Stimulated activated CD4-positive, alpha-beta T cell treated with anti-CD3 and anti-CD28 coated beads, TNF-alpha, amount 100 ng/mL, for 24 hours (primary cell): Measurements from ENCODE around the gene PRKG1.

ENCODE experiments used
- DNase-seq, 3 experiments: peaks; one replicate each; pipeline ENCODE4 v3.0.0-alpha.2; 2020; ENCODE audit warnings: low read depth in 3 of 3

Gene PRKG1

DNA sequence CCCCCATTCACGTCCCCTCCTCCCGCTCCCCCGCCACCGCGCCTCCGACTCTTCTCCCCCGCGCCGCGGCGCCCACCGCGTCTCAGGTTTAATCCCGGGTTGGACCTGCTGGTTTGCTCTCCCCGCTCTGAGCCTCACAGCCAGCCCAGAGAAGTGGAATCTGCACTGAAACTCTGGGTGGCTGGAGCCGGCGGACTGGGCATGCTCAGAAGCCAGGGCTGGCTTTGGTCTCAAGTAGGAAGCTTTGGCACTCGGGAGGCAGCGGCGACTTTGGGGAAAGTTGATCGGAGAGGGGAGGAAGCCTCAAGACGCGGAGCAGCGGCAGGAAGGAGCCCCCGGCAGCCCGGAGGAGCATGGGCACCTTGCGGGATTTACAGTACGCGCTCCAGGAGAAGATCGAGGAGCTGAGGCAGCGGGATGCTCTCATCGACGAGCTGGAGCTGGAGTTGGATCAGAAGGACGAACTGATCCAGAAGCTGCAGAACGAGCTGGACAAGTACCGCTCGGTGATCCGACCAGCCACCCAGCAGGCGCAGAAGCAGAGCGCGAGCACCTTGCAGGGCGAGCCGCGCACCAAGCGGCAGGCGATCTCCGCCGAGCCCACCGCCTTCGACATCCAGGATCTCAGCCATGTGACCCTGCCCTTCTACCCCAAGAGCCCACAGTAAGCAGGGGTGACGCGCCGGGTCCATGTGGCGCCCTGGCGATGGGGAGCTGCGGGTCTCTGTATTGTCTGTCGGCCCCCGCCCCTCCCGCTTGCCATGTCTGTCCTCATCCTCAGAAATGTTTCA lies at the start of gene PRKG1:
Gene PRKG1 (plus strand): TSS at position 250 of the 791 bp plus-strand sequence.
- peak in 1 of 3 experiments; percentile 6 for DNase-seq

DNA sequence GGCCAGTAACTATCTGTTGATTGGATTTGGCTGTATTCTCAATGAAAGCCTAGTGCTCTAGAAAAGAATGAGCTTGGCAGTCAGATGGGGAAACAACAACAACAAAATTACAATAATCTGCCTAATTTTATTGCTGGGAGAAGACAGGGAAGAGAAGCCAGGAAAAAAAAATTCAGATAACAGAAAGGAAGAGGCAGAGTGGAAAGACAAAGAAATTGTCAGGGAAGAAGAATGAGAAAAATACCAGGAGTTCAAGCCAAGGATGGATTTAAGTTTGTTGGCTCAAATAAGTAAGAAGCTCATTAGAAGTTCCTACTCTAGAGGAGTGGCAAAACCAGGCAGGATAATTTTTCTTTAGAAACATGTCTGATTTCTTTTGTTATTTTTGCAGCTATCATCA lies 45.9 kb upstream of the PRKG1 start:
- no peak for DNase-seq

DNA sequence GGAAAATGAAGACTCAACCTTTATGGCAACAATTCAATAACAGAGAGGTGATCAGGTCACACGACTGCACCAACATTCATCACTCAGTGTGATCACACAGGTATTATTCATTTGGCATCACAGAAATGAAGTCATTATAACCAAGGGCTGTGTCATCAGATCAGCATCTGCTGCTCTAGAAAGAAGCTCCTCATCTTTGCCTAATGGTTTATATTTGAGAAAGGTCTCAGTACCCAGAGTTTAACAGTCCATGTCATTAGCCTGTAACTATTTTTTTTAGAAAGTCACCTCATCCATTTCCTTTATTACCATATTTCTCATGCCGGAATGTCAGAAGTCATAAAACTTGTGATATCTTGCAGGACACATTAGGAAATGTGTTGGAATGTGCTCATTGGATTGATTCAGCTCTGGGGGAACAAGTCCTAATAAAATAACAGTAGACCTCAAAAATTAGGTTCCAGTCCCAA lies 45.1 kb upstream of the PRKG1 start:
- DNase-seq, result no peak

DNA sequence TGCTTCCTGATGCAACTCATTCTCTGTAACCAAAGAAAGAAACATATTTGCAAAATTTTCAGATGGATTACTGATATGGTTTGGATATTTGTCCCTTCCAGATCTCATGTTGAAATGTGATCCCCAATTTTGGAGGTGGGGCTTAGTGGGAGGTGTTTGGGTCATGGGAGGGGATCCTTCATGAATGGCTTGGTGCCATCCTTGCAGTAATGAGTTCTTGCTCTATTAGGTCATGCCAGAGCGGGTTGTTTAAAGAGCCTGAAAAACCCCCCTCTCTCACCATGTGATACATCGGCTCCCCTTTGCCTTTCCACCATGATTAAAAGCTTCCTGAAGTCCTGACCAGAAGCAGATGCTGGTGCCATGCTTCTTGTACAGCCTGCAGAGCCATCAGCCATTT lies 43.8 kb upstream of the PRKG1 start:
- no peak for DNase-seq

DNA sequence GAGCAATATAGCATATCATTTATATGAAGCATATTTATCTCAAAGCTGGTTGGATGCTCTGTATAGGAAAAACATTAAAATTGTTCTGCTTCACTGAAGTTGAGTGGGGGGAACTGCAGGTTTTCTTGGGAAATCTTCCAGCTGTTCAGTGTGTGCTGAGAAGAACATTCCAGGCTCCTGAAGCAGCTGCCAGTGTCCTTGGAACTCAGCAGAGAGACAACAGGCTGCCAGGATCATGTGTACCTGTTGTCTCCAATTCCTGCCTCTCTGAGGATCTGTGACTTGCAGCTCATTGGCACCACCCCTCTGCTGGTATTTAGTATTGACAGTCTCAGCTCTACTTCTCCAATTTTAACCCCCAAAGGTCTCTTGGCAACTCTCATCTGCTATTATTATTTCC lies 42.3 kb upstream of the PRKG1 start:
- no peak for DNase-seq

DNA sequence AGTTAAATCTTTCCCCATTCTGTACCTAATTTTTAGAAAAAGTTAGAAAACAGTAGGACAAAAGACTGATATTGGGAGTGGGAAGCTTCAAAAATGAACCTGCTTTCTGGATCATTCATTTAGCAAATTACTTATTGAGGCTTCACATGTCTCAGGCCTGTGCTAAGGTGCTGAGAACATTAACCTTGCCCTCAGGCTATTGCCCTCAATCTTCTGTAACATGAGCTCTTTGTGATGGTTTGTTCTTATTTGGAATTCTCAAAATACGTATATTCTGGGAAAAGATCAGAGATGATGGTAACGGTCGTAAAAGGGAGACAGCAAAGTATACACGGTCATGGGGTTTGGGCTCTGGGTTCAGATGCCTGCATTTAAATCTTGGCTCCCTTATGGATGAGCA lies 39.5 kb upstream of the PRKG1 start:
- no peak for DNase-seq

DNA sequence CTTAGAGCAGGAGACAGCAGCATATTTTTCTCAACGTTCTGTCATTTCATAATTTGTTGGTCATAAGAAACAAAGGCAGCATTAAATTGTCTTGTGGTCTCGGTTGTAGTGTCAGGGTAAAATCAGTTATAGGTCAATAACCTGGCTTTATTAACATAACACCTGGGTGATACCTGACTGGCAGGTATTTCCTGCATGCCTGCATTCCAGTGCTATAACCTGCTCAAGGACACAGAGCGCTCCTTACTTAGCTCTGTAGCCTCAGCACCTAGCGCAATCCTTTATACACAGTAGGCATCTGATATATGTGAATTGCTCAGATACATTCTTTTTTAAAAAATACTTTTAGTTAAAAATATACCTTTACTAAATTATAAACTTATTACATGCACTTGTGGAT lies 38.9 kb upstream of the PRKG1 start:
- DNase-seq, result no peak

DNA sequence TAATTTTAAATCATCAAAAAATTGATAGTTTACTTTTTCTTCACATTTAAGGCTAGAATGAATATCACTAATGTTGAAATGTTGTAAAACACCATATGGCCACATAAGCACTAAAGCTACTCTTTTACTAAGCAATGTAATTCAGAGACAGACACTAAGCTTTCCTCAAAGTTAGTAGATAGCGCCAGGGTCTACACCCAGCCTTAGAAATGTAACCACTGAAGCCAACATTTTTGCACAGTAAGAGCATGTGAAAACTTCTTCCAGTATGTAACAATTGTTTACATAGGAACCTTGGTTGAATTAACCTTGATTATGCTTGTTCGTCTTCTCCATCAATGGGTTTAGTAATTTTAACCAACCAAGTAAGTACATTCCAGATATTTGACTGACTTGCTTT lies 28.4 kb upstream of the PRKG1 start:
- DNase-seq, result no peak

DNA sequence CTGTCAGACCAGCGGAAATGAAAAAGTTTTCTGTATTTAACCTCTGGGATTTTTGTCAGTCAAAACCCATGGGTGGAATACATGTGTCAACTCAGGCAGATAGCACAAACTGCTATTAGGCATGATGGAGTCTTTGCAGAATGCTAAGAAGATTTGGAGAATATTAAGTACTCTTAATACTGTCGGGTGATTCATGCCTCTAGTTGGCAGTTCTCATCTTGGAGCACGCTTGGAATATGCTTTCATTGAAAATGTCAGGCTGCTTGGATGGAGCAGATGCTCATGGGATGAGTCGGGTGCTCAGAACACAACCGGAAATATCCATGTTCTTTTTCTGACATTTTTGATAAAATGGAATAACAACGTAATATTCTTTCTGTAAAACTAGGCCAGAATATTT lies 27.6 kb upstream of the PRKG1 start:
- DNase-seq, result no peak

DNA sequence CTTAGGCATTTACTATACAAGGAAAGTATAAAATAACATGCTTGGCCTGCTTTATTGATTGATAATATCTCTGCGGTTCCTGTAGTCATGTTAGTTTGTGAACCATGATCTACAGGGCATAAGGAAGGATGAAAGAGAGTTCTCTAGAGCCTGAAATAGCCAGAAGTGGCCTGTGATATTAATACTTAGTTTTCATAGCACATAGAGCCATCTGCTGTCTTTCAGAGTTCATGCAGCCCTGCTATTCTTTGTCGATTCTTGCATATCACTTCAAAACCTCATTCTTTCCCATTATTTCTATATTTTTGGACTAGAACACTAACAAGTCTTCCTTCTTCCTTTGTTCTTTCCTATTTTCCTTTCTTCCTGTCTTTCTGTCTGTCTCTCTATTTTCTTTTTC lies 26.4 kb upstream of the PRKG1 start:
- no peak for DNase-seq

DNA sequence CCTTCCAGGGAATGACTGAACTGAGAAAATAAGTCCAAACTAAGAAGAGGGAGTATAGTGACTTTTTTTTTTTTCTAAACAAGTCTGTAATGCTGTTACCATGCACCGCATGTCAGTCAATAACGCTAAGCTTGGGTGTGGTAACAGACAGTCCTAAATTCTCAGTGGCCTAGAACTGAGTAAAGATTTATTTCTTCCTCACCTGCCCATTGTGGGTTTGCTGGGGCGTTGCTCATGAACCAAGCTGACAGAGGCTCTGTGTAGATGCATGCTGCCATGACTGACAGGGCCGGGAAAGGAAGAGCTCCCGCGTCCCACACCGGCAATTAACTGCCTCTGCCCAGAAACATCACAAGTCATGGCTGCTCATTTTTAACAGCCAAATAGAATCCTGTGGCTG lies 25.5 kb upstream of the PRKG1 start:
- no peak for DNase-seq

DNA sequence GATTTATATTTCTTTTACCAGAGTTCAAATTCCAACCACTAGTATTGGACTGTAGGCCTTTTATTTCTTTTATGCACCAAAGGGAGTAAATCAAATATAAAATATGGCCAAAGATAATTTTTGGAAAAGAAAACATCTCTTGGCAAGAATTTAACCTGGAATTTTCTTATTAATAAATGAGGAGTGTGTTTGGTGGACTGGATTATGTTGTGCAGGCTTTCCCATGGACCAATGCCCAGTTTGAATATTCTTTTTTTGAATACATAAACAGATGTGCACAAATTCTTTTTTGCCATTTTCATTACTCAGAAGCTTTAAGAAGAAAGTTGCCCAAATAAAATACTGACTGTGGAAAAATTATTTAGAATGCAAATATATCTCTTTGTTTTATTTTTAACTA lies 22.1 kb upstream of the PRKG1 start:
- no peak for DNase-seq

DNA sequence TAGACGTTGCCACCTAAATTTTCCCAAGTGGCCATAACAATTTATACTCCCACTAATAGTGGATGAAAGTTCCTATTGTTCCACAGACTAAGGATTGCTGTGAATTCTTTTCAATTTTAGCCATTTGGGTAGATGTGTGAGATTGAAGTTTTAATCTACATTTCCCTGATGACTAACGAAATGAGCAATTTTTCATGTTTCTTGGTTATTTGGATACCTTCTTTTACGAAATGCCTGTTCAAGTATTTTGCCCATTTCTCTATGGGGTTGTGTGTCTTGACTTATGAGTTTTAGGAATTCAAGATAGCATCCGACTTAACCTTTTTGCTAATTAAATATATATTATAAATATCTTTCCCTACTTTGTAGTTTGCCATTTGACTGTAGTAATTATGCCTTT lies 16.4 kb upstream of the PRKG1 start:
- DNase-seq, result no peak

DNA sequence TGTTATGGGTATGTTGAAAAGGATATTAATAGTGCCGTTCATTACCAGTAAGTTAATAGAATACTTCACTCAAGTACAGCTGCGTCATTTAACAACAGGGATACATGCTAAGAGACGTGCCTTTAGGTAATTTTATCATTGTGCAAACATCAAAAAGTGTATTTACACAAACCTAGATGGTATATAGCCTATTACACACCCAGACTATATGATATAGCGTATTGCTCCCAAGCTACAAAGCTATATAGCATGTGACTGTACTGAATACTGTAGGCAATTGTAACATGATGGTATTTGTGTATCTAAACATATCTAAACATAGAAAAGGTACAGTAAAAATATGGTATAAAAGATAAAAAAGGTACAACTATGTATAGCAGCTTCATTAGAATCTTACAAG lies 11.1 kb upstream of the PRKG1 start:
- DNase-seq, result no peak

DNA sequence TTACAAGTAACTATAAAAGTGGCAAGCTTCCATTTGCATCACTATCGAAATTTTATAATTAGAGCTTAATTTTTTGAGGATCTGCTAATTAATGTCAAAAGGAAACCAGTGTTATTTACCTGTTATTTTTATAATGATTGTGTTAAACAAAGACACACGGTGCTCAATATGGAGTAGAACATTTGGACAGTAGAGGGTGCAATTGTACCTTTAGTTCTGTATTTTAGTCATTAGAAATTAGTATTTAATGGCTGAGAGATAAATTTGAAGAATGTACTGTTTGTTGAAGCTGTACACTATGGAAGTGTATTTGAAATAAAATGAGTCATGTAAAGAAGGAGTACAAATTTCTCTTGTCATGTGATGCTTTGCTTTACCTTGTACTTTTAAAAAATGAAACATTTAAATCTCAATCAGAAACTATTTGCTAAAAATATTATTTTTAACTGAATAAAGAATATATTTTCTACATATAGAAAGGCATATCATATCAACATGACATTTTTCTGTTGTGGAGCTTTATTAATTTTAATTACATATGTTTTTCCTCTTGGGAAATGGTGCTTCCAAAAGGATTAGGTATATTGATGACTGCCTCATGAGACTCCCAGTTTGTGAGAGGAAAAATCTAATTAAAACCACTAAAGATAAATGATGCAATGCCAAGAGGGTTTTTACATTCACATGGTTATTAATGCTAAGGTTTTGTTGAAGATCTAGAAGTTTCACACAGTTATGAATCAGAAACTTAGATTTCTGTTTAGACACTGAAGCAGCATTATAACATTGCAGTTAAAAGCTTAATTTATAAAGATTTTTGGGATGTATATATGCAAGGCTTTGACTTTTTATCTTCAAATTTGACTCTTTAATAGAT lies 10.4 kb upstream of the PRKG1 start:
- no peak for DNase-seq

DNA sequence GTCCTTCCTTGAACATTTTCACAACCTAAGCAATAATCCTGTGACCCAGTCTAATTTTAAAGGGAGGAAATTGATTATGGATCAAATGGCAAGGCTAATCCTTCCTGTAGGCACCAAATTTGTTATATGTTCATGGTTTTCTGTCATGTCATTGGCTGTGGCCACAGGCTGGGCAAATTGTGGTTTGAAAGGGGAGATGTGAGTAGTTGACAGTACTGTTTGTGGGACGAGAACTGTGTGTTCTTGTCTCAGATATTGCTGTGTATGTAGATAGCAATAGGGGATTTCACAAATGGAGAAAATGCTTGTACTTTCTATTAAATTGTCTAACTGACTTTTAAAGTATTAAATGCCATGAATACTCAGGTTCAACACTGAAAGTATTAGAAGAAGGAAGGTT lies 8.1 kb upstream of the PRKG1 start:
- DNase-seq, result no peak

DNA sequence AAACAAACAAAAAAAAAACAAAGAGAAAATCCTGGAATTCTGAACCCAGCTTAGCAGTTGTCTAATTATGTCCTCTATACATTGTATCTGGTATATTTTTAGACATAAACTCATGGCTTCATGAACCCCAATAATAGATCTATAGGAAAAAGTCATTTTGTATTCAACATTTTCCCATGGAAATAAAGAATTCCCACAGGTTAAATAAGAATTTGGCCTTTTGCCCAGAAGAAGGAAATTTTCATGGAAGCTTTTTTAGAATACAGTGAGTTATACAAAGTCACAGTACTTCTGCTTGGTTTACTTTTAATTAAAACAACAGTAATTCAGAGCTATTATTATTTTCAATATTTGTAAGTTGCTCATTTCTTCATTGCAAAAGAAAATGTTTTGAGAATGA lies 2.1 kb upstream of the PRKG1 start:
- DNase-seq, result no peak

DNA sequence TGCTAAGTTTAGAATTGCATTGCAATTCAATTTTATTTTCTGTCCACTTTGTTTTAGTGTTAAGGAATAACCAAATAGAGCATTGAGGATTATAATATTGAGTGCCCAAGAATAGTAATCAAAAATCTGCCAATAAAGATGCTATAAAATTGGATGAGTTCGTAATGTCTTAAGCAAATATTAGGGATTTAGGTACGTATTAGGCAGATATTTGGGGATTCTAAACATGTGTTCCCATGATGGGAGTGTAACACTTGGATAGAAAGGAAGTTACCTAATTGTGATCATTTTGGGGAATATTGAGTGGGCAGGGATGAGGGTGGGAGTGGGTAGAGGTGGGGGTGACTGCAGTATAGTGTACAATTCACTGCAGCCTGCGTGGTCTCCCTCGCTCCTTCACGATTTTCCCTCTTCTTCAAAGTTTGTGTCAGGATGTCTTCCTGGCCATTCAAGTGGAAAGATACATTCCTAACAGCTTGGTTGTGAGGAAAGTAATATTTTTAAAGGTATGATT lies 1.3 kb upstream of the PRKG1 start:
- DNase-seq, result no peak

DNA sequence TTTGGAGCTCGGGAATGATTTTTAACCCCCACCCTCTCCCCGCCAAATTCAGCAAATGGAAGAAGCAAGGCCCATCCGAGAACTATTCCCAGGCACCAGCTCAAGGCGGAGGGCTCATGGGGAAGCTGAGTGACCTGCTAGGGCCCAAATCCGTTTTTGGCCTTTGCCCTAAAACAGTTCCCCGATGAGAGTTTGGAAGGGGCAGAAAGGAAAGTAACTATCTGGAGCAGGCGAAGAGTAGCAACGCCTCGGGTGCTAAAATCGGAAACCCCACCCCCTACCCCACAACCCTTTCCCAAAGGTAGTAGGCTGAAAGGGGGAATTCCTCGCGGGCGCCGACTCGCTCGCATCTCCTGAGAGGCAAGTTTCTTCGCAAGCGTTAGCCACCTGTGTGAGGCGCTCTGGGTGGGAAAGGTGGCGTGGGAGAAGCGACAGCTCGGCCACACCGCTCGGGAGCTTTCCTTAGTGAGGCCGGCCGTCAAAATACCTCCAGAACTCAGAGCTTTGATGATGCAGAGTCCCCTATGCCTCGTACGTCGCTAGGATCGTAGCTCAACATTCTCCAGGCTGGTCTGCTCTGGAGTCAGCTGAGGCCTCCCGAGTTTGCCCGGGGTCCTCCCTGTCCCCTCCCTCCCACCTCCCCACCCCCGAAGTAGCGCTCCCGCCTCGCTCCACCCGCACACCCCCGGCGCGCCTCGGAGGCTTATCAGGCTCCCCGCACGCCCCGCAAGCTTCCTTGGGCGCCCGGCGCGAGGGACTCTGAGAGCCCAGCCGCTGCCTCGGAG lies 642 bp upstream of the PRKG1 start:
- no peak for DNase-seq

DNA sequence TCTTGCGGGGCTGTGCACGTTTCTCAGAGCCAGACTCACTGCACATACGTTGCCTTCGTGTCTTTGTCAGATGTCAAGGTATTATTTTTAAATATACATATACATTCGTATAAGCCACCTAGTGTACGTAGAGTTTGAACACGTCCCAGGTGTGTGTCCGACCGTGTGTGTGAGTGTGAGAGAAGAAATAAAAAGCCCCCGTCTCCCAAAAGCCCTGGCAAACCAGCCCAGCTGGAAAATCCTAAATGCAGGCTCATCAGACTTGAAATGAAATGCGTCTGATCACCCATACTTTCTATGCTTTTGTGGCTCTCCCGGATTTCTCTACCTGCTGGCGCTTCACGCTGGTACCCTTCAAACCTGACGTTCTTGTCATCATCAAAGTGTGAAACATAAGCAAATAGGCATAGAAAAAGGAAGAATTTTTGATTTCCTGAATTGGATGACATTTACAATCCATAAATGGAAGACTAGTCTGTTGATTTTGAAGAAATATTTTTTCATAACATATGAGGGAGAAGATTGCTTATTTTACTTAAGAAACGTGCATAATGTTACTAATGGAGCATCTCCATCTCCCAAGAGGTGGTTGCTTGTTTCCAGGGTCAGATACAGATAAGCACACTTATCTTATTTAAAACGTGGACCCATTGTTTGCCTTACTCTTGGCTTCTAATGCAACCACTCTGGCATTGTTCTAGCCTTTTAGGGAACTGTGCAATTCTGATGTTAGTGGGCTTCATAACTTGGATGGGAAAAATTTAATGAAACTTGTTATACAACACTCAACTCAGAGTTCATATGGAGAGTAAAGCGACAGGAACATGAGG lies 971 bp downstream of the PRKG1 start:
- no peak for DNase-seq

DNA sequence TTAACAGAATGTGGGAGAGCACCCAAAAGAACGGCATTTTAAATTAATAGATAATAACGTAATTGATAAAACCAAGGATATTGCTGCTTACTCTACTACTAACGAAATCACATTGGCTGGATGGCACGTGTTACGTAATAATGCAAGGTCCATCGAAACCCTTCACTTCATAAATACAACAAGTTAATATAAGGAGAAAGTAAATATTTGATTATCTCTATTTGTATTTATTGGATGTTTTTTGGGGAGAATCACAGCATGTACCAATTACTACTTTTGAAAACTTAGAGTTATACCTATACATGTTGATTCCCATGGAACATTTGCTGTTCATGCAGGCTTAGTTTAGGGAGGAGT lies 1.6 kb downstream of the PRKG1 start:
- DNase-seq, result no peak
